ENCODE results near the gene ARHGAP10.
A peak's percentile ranks its signal among the peaks of the same experiment; 100 is the strongest.

Gene ARHGAP10

DNA sequence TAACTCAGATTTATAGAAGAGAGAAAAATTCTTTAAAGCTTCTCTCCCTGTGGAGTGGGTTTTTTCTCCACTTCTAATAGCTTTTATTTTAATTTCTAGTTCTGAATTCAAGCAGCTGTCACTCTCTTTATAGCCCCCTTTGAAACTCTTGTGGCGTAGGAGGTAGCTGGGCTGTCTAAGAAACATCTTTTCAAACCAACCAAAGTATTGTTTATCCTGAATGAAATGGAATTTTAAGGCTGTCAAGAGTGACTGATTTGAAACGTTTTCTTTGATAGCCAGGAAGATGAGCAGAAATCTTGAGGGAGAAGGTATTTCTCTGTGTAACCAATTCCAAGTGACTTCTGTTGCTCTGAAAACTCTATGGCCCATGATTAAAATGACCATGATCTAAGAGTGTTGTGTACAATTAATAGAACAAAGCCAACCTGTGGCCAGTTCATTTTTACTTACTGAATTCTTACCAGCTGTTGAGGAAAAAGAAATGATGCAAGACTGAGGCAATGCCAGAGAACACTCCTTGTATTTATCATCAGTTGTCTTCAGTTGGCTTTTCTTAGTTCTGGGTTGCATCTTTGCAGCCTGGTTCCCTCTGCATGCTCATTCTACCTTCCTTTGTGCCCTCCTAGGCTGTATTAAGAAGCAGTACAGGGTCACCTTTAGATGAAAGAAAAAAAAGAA lies 298.4 kb downstream of the ARHGAP10 start:
- DNase-seq (ENCODE audit: low spot score), result no peak

DNA sequence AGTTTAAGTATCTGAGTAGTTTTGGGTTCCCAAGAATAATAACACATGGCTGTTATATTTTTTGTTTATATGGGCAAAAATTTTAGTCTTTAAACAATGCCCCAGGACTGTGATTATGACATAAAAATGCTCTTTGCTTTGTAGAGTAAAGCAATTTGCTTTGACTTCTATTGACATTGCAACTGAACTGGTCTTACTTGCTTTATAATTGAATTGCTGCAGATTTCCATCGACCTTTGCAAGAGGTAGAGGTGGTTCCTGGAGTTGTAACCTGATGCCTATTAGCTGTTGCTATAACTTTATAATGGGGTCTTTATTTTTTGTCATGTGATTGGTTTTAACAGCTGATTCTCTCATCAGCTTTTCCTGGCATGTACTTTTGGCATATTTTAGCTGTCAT lies 302.9 kb downstream of the ARHGAP10 start:
- DNase-seq (ENCODE audit: low spot score), result no peak

- DNase-seq (ENCODE audit: low spot score), result no peak
These were observed 309.9 kb downstream of the ARHGAP10 start for GRCh38 chr4:148041606-148042329.

- DNase-seq (ENCODE audit: low spot score), result no peak
These were observed 312.4 kb downstream of the ARHGAP10 start for GRCh38 chr4:148044089-148044911.

- DNase-seq (ENCODE audit: low spot score), result peak; percentile 34
These were observed 313.0 kb downstream of the ARHGAP10 start for GRCh38 chr4:148044912-148045352.

DNA sequence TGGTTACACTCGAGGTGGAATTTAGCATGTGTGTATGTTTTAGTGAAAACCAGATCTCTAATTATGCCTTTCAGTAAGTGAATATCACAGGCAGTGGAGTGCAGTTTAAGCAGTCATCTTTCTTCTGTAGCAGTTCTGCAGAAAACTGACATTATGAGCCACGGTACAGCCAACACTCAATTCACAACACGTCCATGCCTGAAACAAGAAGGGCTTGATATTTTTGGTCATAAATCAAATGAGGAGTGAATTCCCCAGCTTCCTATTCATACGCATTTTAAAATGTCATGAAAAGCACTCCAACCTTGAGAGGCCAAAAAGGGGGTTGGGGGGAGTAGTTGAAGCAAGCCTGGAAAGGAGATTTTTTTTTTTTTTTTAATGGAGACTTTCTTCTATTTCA lies 316.7 kb downstream of the ARHGAP10 start:
- DNase-seq (ENCODE audit: low spot score), result no peak

DNA sequence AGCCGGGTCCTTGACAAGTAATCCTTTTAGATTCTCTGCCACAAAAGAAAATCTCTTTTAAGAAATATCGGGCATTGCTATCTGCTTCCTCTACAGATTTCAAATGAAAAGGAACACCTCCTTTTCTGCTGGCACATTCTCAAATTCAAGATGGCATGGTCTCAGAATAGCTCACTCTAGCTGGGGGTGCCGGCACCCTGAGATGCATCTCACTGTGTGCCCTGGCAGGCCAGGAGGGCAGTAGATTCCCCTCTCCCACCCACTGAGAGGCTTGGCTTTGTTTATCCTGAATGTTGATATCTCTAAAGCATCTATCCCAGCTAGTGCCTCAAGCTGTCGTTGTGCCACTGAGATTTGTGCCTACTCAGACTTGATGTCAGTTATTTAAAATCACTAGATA lies 319.5 kb downstream of the ARHGAP10 start:
- no peak for DNase-seq (ENCODE audit: low spot score)

DNA sequence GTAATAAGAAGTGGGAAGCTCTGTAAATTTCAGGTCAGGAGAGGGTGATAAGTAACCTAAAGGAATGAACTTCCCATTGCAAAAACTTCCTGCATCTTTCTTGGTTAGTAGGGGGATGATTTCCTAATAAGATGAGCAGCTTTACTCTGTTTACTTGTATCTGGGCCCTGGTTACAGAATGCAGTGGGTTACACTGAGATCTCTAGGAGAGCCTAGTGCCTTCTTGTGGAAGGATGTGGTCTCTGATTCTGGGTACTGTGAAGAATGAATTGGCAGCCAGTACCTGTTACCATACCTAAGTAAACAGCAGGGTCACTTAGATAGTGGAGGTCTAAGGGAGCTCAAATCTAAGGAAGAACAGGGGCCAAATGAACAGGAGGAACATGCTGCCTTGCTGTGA lies 320.6 kb downstream of the ARHGAP10 start:
- no peak for DNase-seq (ENCODE audit: low spot score)

DNA sequence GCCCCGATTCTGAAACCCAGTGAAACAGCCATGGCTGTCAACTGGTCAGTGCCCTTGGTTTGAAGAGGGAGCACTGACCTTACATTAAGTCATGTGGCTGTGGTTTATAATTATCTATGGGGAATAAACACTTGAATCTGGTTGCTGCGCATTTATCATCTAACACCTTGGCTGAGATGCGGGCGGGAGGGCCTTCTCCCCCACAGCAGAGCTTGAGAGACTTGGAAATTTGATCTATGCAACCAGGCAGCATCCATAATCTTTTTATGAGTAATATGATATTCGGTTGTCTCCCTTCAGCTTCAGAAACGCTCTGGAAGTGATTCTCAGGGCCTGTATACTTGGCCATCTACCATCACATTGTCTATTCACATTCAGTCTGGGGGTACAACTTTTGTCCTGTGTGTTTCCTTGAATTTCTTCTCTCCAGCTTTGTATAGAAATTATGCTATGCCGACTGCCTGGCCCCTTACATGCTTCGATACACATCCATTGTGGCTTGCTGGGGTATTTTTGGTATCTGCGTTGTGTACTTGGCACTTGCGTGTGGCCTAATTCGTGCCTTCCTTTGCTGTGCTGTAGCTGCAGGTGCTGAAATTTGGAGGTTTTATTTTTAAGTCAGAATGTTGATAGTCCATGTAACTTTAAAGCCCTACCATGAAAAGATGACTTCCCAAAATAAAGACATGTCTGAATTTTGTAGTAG lies 321.6 kb downstream of the ARHGAP10 start:
- DNase-seq (ENCODE audit: low spot score), result no peak

GRCh38 chr4:148054275-148054674 lies 322.4 kb downstream of the ARHGAP10 start:
- DNase-seq (ENCODE audit: low spot score), result peak; percentile 8

DNA sequence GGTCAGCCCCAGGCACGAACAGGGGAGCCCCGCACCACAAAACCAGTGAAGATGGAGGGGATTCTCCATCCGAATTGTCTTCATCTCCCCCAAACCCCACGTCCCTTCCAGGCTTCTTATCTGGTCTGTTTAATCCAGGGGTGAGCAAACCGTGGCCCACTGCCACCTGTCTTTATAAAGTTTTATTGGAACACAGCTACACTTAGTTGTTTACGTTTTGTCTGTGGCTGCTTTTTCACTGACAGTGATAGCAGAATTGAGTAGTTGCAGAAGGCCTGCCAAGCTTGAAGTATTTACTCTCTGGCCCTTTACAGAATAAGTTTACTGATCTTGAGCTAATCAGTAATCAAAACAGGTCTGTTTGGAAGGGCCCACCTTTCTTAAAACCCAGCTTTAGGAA lies 324.0 kb downstream of the ARHGAP10 start:
- DNase-seq (ENCODE audit: low spot score), result no peak

DNA sequence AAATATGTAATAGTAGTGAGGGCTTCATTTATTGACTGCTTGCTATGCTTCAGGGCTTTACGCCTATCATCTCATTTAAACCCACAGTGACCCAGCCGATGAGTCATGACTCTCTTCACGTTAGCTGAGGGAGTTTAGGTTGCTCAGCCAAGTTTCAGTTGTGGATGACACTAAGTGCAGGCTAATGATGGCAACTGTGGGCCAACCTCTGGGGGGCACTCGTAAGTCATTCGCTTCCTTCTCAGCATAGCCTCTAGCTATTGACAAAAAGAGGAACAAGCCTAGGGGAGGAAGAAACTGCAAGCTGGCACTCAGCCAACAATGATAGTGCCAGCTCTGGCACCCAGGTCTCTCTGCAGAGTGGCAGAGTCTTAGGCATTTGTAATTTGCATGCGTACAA lies 325.0 kb downstream of the ARHGAP10 start:
- no peak for DNase-seq (ENCODE audit: low spot score)

DNA sequence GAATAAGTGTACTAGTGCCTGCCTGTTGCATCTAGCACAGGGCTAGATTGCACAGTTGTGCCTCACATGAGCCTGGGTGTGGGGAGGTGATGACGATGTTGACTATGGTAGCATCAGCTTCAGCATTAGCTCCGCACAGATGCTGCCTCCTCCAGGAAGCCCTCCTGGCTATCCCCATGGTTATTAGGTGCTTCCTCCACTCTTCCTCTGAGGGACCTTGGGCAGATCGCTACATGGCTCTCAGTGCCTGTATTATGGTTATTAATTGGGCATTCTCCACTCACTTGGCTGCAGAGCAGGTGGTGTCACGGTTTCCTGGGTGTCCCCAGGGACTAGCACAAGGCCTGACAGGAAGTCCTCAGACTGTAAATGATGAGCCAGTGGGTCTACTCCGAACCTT lies 325.6 kb downstream of the ARHGAP10 start:
- DNase-seq (ENCODE audit: low spot score), result no peak

- no peak for DNase-seq (ENCODE audit: low spot score)
These were observed 326.3 kb downstream of the ARHGAP10 start for GRCh38 chr4:148057984-148058859.

DNA sequence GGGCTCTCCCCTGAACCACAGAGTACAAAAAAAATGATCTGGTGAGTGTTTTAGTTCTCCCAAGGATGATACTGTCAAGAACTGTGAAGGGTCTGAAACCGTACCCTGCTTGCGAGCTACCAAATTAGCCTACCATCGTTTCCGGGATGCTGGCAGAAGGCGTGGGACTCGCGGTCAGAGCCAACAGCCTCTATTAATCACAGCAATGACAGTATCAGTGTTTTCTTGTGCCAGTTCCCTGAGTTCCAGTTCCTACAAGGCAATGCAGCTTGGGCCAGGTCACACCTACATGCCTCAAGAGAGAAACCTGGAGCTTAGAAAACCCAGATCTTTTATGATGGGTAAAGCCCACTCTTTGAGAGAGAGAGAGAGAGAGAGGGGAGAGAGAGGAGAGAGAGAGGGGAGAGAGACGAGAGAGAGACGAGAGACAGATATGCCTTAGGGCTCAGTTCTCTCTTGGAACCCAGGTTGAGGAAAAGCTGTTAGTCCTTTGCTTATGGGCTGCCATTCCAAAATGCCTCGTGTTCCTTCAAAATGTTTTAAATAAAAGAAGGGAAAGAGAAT lies 327.8 kb downstream of the ARHGAP10 start:
- DNase-seq (ENCODE audit: low spot score), result no peak

DNA sequence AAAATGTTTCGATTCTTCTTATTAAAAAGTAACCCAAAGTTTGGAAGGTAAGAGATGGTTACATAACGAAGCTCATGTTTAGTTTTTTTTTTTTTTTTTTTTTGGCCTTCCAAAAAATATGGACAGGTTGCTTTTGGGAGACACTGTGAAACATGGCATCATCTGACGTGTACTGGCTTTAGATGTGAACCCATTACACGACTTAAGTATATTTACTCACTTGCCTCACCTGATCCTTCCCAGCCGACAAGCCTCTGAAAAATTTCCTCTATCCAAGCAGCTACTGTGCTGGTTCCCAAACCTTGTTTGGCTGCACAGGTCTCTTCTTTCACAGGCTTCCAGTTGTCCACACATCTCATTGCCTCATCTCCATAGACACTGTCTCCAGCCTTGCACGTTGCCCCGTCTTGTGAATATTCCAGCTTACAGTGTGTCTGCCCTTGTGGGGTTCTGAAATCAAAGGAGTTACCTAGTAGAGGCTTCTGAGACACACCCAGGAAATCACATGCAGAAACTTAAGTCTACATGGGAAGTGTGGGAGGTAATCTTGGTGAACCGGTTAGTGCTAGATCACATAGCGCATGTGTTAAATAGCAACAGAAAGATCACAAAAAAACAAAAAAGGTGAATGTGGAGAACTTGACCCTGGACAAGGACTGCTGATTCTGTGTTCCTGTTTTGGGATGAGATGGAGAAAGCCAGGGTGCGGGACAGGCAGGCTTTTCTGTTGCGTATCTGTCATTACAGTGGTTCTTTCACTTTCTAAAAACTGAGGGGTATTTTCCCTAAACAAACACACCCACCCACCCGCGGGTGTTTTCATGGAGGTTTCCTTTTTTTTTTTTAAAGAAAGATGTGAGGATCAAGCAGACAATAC lies 328.6 kb downstream of the ARHGAP10 start:
- DNase-seq (ENCODE audit: low spot score), result no peak

DNA sequence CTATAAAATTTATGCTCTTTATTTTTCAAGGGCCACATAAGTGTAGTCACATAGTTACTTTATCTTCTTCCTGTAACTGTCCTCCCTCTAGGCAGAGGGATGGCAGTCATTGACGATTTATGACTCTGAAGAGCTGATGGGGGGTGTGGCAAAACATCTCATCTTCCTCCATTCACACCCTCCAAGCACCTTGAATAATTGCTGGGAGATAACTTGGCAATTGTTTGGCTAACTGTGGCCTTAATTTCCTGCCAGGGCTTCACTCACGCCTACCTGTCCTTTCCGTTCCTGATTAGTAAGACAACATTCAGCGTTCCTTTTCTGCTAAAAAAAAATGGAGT lies 329.2 kb downstream of the ARHGAP10 start:
- DNase-seq (ENCODE audit: low spot score), result no peak

- DNase-seq (ENCODE audit: low spot score), result no peak
These were observed 329.9 kb downstream of the ARHGAP10 start for GRCh38 chr4:148061795-148062194.

DNA sequence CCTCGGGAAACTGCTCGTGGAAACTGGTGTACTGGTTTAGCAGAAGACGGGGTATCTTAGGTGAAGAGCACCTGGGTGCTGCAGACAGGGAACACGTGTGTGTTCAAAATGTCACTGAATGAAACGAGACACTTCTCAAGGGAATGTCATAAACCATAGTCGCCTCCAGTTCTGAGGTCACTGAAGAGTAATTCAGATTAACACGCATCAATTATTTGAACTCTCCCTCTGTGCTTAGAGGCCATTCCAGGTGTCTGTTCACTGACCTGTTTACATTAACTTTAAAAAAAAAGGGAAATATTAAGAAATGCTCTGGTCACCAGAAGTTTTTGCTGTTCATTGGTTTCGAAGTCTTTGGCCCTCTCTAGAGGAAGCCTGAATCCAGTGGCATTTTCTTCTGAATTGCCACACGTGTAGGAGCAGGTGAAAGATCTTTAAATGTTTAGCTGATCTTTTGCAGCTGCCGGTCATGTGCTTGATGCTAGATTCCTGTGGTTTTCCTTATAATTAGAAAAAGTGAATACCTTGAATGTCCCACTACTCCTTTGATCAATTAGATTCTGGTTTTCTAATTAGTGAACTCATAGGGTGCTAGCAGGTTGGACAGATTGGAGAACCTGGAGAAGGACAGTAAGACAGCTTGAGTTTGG lies 330.5 kb downstream of the ARHGAP10 start:
- no peak for DNase-seq (ENCODE audit: low spot score)

GRCh38 chr4:148064451-148064850 lies 332.6 kb downstream of the ARHGAP10 start:
- DNase-seq (ENCODE audit: low spot score), result no peak

Data from HuH-7 (cell line).